Panc1 (cell line): ENCODE results near the gene LGI4. TPM values are rescaled to one million over a fixed set of nuclear protein-coding genes. Genes with fewer than 3 reads are reported as not detected.

Source experiments
- ATAC-seq: fragments of 200-7000 bp; cut with Tn5 transposase; 2 replicates; pipeline ENCODE4 v1.9.1; 2020; ENCODE audit warnings: mild to moderate bottlenecking, moderate library complexity
- BruUV-seq: library from RNA; stranded (reverse); fragments of 400-500 nt; replicated peaks from 2 replicates; lab custom pipeline; 2021; lab: Mats Ljungman, UMichigan
- CTCF ChIA-PET: fragments of 300-600 bp; sonication (Branson Sonifier 250); formaldehyde crosslinking; loops from one replicate; lab custom pipeline; 2022; ENCODE audit warnings: antibody characterized with exemption; lab: Charles Lee
- POLR2A ChIA-PET: fragments of 300-600 bp; sonication (Branson Sonifier 250); formaldehyde crosslinking; loops from one replicate; lab custom pipeline; 2022; ENCODE audit warnings: antibody characterized with exemption; lab: Charles Lee
- DNase-seq: peaks from one replicate; pipeline ENCODE4 v3.0.0-alpha.2; 2010; ENCODE audit warnings: low read depth, low spot score
- H3K27ac ChIP-seq: 2 replicates; pipeline ENCODE4 v1.5.1; 2011; ENCODE audit warnings: mild to moderate bottlenecking, low read length, inconsistent platforms
- H3K27me3 ChIP-seq: fragments of 200-500 bp; sonication (Bioruptor generic); 2 replicates; pipeline ENCODE4 v1.6.0; 2014; ENCODE audit warnings: low read length, inconsistent platforms; ENCODE audit not compliant: control insufficient read depth, insufficient read depth
- H3K36me3 ChIP-seq: fragments of 200-500 bp; sonication (Bioruptor generic); 2 replicates; pipeline ENCODE4 v1.5.1; 2014; ENCODE audit warnings: inconsistent platforms, mild to moderate bottlenecking, low read length, moderate library complexity; ENCODE audit not compliant: control insufficient read depth, insufficient read depth
- H3K4me1 ChIP-seq: 2 replicates; pipeline ENCODE4 v1.5.1; 2011; ENCODE audit warnings: inconsistent platforms, mild to moderate bottlenecking, low read length, moderate library complexity; ENCODE audit not compliant: control insufficient read depth, insufficient read depth
- H3K4me3 ChIP-seq, 2 experiments: 2 replicates each; pipeline ENCODE4 v1.5.1; 2011 to 2012; ENCODE audit warnings: low read depth in 2 of 2, low read length in 2 of 2, mild to moderate bottlenecking in 2 of 2, inconsistent platforms in 1 of 2, moderate library complexity in 1 of 2
- H3K9me3 ChIP-seq: fragments of 200-500 bp; sonication (Bioruptor generic); 2 replicates; pipeline ENCODE4 v1.5.1; 2014; ENCODE audit warnings: low read depth, mild to moderate bottlenecking, inconsistent platforms, low read length, moderate library complexity; ENCODE audit not compliant: control insufficient read depth, insufficient read depth
- CTCF ChIP-seq: fragments of 450-650 bp; IDR thresholded peaks from 2 replicates; pipeline ENCODE4 v1.5.1; 2017; ENCODE audit warnings: mild to moderate bottlenecking
- POLR2AphosphoS5 ChIP-seq: IDR thresholded peaks from 2 replicates; pipeline ENCODE4 v1.6.1; 2012; ENCODE audit warnings: mild to moderate bottlenecking, low read depth, low read length, moderate library complexity
- REST ChIP-seq, 2 experiments: IDR thresholded peaks; 2 replicates each; pipeline ENCODE4 v1.6.1; 2011 to 2012; ENCODE audit warnings: low read depth in 2 of 2, control low read depth in 1 of 2, low read length in 1 of 2, mild to moderate bottlenecking in 1 of 2, moderate library complexity in 1 of 2; ENCODE audit not compliant: insufficient read depth in 1 of 2
- SIN3A ChIP-seq: IDR thresholded peaks from 2 replicates; pipeline ENCODE4 v1.6.1; 2012; ENCODE audit warnings: low read depth, mild to moderate bottlenecking, low read length, moderate library complexity, borderline replicate concordance; ENCODE audit not compliant: insufficient read depth
- TCF7L2 ChIP-seq: IDR thresholded peaks from 2 replicates; pipeline ENCODE4 v1.6.1; 2011; ENCODE audit warnings: mild to moderate bottlenecking, low read depth, low read length, inconsistent platforms
- in situ Hi-C: cut with HindIII; loops from 2 replicates; pipeline ENCODE4 v1.10.0; 2016; ENCODE audit warnings: low sequenced_read_pairs, low pct_unique_long_range_greater_than_20kb
- intact Hi-C: fragments of 100-400 bp; cut with micrococcal nuclease; formaldehyde crosslinking; loops from one replicate; pipeline ENCODE4 v1.10.0; 2022; ENCODE audit not compliant: unreplicated experiment
- total RNA-seq: library from RNA; stranded (reverse); gene quantifications from one replicate; pipeline ENCODE4 v1.2.1, GENCODE V29; 2021; ENCODE audit not compliant: unreplicated experiment

LGI4 gene
- total RNA-seq, 1 experiment from 2014 or later = 0.18 TPM

GRCh38 chr19:35174226-35174625 lies 39.4 kb upstream of the LGI4 start:
- Histone ChIP-seq H3K4me3 (no peak overlapping the region), H3K27me3 (0 out of 2 replicates have a peak, but pooled peaks cover 2% of the 10 kb centered on the region), H3K9me3 (no peaks in the 10 kb centered on the region), H3K36me3 (no peaks in the 10 kb centered on the region), H3K4me1 (no peaks in the 10 kb centered on the region), H3K27ac (no peak overlapping the region)
- POLR2A ChIA-PET = no interaction called here
- intact Hi-C loops (no loop called here), in situ Hi-C loops (no loop called here)
- ATAC-seq = no peak
- CTCF ChIA-PET = no interaction called here
- DNase-seq = no peak
- TF ChIP-seq TCF7L2 = no peak
- BruUV-seq = no TSS peak

- no peak for DNase-seq
- ChIA-PET CTCF (interaction anchor here (1.0 kb wide), 1 partner anchor 36 kb away, joined by 3 read pairs; no protein-coding TSS in a partner anchor), POLR2A (no interaction called here)
- intact Hi-C loops = no loop called here
- TF ChIP-seq POLR2AphosphoS5 = no peak
- no peak for TF ChIP-seq SIN3A
- no peak for TF ChIP-seq REST (IDR thresholded peaks at IDR 0.05; ENCODE audit: insufficient read depth in 1 of 2, low read depth in 2 of 2, low read length in 1 of 2)
- TF ChIP-seq CTCF = no peak
- BruUV-seq = no TSS peak
- Histone ChIP-seq H3K36me3 (no peaks in the 10 kb centered on the region), H3K4me3 (no peak overlapping the region), H3K9me3 (peaks cover 4% of the 10 kb centered on the region; the same call in 1 of the 2 replicates), H3K4me1 (no peaks in the 10 kb centered on the region), H3K27ac (no peak overlapping the region), H3K27me3 (no peaks in the 10 kb centered on the region)
- ATAC-seq = no peak
- in situ Hi-C loops = no loop called here
Observed at GRCh38 chr19:35171730-35172129, 36.9 kb upstream of the LGI4 start.

- ChIA-PET CTCF (no interaction called here), POLR2A (interaction anchor here (0.7 kb wide), 1 partner anchor 14 kb away, joined by 6 read pairs; no protein-coding TSS in a partner anchor)
- Histone ChIP-seq H3K4me1 (no peaks in the 10 kb centered on the region), H3K4me3 (no peak overlapping the region), H3K27ac (no peak overlapping the region), H3K9me3 (peaks cover 16% of the 10 kb centered on the region; the same call in 1 of the 2 replicates), H3K27me3 (no peaks in the 10 kb centered on the region), H3K36me3 (no peaks in the 10 kb centered on the region)
- intact Hi-C loops (no loop called here), in situ Hi-C loops (no loop called here)
- no peak for ATAC-seq
- no peak for DNase-seq
- no TSS peak for BruUV-seq
- TF ChIP-seq SIN3A (no peak), POLR2AphosphoS5 (no peak), TCF7L2 (no peak), REST (IDR thresholded peaks at IDR 0.05; ENCODE audit: insufficient read depth in 1 of 2, low read depth in 2 of 2, low read length in 1 of 2) (no peak), CTCF (no peak)
Observed at GRCh38 chr19:35170359-35171061, 35.7 kb upstream of the LGI4 start.
